GM10248 (cell line): ENCODE results near the gene COX4I1.
"Not testable (repeated sequence)": the region's sequence is repeated elsewhere in the genome, so short reads cannot be mapped to it uniquely, and the experiment has no call there.

Experiments
- CTCF ChIA-PET: fragments of 300-600 bp; sonication (Branson Sonifier 250); formaldehyde crosslinking; extraction: SDS; loops from one replicate; lab custom pipeline; 2021; ENCODE audit warnings: antibody characterized with exemption; lab: Yijun Ruan, JAX
- POLR2A ChIA-PET: fragments of 350-650 bp; sonication (Branson Sonifier 250); formaldehyde crosslinking; extraction: SDS; loops from one replicate; lab custom pipeline; 2020; ENCODE audit warnings: antibody characterized with exemption; lab: Yijun Ruan, JAX
- DNase-seq: peaks from one replicate; pipeline ENCODE4 v3.0.0; 2012; ENCODE audit errors: extremely low spot score
- TF ChIP-seq, protein P1 (sequence below): IDR thresholded peaks from 2 replicates; pipeline ENCODE4 v1.5.1; 2012; ENCODE audit warnings: mild to moderate bottlenecking, low read depth; ENCODE audit errors: extremely low read depth, missing control alignments, control extremely low read depth

The COX4I1 gene

GRCh38 chr16:85809645-85810044, 10.2 kb downstream of the COX4I1 start:
- TF ChIP-seq, protein P1, sequence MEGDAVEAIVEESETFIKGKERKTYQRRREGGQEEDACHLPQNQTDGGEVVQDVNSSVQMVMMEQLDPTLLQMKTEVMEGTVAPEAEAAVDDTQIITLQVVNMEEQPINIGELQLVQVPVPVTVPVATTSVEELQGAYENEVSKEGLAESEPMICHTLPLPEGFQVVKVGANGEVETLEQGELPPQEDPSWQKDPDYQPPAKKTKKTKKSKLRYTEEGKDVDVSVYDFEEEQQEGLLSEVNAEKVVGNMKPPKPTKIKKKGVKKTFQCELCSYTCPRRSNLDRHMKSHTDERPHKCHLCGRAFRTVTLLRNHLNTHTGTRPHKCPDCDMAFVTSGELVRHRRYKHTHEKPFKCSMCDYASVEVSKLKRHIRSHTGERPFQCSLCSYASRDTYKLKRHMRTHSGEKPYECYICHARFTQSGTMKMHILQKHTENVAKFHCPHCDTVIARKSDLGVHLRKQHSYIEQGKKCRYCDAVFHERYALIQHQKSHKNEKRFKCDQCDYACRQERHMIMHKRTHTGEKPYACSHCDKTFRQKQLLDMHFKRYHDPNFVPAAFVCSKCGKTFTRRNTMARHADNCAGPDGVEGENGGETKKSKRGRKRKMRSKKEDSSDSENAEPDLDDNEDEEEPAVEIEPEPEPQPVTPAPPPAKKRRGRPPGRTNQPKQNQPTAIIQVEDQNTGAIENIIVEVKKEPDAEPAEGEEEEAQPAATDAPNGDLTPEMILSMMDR: no peak
- no peak for DNase-seq
- CTCF ChIA-PET: interaction anchor here (5.5 kb wide), 1 partner anchor 11 kb away, joined by 37 read pairs; no protein-coding TSS in a partner anchor
- POLR2A ChIA-PET: no interaction called here

DNA sequence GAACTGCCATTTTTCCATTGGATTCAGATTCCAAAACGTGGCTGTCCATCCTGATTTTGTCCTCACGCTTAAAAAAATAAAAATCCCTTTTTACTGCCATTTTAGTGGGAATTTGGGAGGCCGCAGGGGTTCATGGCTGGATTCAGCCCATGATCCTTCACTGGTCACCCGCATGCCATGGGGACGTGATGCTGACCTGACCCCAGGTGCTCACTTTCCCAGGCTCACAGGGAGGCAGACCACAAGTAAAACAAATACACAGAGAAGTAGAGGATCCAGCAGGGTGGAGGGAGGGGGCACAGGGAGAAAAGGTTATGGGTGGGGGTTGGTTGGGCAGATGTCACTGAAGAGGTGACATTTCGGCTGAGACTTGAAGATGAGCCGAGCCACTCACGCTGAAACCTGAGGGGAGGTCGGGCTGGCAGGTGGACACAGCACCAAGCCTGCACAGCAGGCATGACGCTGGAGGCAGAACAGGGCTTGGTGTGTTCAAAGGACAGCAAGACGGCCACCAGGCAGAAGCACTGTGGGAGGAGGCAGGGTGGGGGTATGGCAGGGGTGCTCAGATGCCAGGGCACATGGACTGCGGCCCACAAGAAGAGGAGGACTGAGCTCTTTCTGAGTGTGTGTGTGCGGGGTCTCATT, 10.7 kb downstream of the COX4I1 start:
- TF ChIP-seq, protein P1: no peak
- POLR2A ChIA-PET: interaction anchor here (0.7 kb wide), 1 partner anchor 28 kb away, joined by 3 read pairs; no protein-coding TSS in a partner anchor
- CTCF ChIA-PET: interaction anchor here (1.5 to 5.5 kb wide), 2 partner anchors 10 to 206 kb away, joined by 4 to 37 read pairs; no protein-coding TSS in a partner anchor

GRCh38 chr16:85810742-85811115, 11.2 kb downstream of the COX4I1 start:
- ChIA-PET CTCF (interaction anchor here (1.5 to 5.5 kb wide), 2 partner anchors 10 to 205 kb away, joined by 4 to 37 read pairs; no protein-coding TSS in a partner anchor), POLR2A (interaction anchor here (0.7 kb wide), 1 partner anchor 29 kb away, joined by 3 read pairs; no protein-coding TSS in a partner anchor)
- DNase-seq: no peak
- TF ChIP-seq, protein P1: no peak

More for the DNA sequence above, 10.7 kb downstream of the COX4I1 start:
- no peak for DNase-seq

GRCh38 chr16:85812031-85812807, 12.7 kb downstream of the COX4I1 start:
- no peak for DNase-seq
- ChIA-PET POLR2A (no interaction called here), CTCF (interaction anchor here (0.9 to 5.5 kb wide), 3 partner anchors 8 to 204 kb away, joined by 4 to 37 read pairs (median 4); no protein-coding TSS in a partner anchor)
- TF ChIP-seq, protein P1: no peak

DNA sequence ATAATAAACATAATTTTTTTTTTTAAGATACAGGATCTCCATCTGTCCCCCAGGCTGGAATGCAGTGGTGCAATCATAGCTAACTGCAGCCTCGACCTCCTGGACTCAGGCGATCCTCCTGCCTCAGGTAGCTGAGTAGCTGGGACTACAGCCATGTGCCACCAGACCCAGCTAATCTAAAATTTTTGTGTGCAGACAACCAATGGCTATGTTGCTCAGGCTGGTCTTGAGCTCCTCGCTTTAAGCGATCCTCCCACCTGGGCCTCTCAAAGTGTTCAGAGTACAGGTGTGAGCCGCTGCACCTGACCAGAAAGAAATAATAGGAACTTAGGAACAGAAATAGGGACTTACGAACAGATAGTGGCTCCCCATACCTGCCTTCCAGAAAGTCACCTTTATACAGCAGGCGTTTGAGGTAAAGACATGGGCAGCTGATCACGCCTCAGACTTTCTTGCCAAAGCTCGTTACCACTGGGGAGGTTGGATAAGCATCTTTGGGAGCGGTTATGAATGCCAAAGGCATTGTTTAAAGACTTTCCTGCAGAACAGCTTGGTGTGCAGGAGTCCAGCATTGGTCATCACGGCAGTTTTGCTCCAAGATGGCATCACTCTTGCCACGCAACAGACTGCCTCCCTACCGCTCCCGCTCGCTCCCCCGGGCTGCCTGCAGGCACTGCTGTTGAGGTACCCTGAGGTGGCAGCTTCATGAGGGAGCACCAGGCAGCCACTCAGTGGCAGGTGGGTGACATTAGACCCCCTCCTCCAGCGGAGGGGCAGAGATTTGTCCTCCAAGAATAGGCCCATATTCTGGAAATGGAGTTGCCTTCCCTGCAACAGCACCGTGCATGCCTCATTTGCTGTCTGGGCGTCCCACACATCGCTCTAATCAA, 13.6 kb downstream of the COX4I1 start:
- TF ChIP-seq, protein P1: no peak
- ChIA-PET CTCF (interaction anchor here (0.9 to 5.5 kb wide), 2 partner anchors 8 to 174 kb away, joined by 4 to 37 read pairs; no protein-coding TSS in a partner anchor), POLR2A (no interaction called here)
- DNase-seq: no peak

DNA sequence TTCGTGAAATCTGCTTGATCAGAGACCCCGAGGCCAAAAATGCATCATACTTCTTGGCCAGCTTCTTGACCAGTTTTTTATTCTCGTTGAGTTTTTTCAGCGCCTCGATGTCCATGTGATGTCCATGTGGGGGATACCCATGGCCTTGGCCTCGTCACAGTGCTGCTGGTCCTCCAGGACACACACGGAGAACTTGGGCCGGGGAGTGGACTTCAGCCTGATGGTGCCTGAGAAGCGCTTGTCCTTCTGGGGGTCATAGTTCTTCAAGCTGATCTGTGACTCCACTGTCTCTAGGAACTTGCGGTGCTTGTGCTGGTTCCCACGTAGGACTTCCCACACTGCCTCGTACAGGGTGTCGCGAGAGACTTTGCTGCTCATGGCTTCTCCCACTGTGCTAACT, 16.7 kb downstream of the COX4I1 start:
- TF ChIP-seq, protein P1: no peak
- POLR2A ChIA-PET: no interaction called here
- no peak for DNase-seq
- CTCF ChIA-PET: interaction anchor here (7.0 to 7.8 kb wide), 2 partner anchors 15 to 197 kb away, joined by 58 to 255 read pairs; no protein-coding TSS in a partner anchor

DNA sequence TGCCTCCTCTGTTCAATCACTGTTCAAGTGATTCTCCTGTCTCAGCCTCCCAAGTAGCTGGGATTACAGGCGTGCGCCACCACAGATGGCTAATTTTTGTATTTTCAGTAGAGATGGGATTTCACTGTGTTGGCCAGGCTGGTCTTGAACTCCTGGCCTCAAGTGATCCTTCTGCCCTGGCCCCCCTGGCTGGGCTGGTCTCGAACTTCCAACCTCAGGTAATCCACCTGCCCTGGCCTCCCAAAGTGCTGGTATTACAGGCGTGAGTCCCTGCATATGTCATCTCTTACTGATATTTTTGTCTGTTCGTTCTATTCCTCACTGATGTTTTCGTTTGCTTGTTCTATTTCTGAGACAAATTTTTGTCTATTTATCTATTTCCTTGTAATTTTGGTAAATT, 17.7 kb downstream of the COX4I1 start:
- DNase-seq, POLR2A ChIA-PET: not testable (repeated sequence)
- CTCF ChIA-PET: interaction anchor here (7.0 to 7.8 kb wide), 2 partner anchors 16 to 196 kb away, joined by 58 to 255 read pairs; no protein-coding TSS in a partner anchor
